Endothelial cell of hepatic sinusoid (primary cell): ENCODE measurements around the gene TBC1D1.

Source experiments
- in situ Hi-C: cut with HindIII; loops from 2 replicates; pipeline ENCODE4 v1.10.0; 2017; ENCODE audit warnings: low sequenced_read_pairs

The TBC1D1 gene, protein sequence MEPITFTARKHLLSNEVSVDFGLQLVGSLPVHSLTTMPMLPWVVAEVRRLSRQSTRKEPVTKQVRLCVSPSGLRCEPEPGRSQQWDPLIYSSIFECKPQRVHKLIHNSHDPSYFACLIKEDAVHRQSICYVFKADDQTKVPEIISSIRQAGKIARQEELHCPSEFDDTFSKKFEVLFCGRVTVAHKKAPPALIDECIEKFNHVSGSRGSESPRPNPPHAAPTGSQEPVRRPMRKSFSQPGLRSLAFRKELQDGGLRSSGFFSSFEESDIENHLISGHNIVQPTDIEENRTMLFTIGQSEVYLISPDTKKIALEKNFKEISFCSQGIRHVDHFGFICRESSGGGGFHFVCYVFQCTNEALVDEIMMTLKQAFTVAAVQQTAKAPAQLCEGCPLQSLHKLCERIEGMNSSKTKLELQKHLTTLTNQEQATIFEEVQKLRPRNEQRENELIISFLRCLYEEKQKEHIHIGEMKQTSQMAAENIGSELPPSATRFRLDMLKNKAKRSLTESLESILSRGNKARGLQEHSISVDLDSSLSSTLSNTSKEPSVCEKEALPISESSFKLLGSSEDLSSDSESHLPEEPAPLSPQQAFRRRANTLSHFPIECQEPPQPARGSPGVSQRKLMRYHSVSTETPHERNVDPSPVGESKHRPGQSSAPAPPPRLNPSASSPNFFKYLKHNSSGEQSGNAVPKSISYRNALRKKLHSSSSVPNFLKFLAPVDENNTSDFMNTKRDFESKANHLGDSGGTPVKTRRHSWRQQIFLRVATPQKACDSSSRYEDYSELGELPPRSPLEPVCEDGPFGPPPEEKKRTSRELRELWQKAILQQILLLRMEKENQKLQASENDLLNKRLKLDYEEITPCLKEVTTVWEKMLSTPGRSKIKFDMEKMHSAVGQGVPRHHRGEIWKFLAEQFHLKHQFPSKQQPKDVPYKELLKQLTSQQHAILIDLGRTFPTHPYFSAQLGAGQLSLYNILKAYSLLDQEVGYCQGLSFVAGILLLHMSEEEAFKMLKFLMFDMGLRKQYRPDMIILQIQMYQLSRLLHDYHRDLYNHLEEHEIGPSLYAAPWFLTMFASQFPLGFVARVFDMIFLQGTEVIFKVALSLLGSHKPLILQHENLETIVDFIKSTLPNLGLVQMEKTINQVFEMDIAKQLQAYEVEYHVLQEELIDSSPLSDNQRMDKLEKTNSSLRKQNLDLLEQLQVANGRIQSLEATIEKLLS (N-terminal part only)

DNA sequence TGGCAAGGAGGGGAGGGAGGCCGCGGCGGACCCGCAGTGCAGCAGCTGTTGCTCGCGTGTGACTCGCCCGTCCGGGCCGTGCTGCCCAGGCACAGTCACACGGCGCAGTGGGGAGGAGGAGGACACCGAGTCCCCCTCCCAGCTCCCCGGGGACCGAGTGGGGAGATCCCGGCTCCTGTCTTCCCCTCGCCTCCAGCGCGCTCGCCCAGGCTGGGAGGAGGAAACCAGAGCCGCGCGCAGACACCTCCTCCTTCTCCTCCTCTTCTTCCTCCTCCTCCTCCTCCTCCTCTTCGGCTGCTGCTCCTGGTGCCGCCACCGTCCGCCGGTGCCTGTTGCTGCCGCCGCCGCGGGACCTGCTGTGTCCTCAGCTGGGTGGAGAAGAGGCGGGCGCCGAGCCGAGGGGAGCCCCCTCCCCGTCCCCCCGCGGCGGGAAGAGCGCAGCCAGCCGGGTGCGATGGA, at the start of gene TBC1D1:
Gene TBC1D1, plus strand, starts transcription at position 284 of the 459 bp plus-strand sequence. CDS start 11,012 bp downstream, outside the sequence.
- in situ Hi-C loops = no loop called here

DNA sequence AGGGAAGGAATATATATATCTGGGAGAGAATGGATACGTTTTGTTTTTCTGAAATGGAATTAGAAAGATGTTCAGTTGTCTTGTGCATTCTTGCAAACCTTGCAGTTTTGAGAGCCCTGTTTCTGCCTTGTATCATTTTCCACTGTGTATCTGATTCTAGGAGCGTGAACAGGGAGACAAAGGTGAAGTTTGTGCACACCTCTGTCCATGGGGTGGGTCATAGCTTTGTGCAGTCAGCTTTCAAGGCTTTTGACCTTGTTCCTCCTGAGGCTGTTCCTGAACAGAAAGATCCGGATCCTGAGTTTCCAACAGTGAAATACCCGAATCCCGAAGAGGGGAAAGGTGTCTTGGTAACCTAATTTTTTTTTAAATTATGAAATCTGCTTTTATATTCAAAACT, 46.7 kb upstream of the TBC1D1 start:
- in situ Hi-C loops = no loop called here

DNA sequence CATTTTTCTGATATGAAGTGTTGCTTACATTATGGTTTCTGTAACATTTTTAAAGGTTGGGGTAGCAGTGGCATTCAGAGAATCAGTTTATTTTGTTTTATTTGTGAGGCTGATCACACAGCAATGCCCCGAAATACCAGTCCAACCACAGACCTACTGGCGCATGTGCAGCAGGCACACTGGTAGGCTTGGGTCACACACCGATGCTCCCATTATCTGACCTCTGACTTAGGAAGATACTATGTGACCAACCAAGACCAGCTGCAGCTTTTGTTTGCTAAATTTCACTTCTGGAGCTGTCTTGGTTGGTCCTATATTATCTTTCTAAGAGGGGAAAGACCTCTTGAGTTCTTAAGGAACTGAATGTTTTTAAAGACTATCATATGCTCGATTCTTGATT, 45.7 kb upstream of the TBC1D1 start:
- in situ Hi-C loops = no loop called here

DNA sequence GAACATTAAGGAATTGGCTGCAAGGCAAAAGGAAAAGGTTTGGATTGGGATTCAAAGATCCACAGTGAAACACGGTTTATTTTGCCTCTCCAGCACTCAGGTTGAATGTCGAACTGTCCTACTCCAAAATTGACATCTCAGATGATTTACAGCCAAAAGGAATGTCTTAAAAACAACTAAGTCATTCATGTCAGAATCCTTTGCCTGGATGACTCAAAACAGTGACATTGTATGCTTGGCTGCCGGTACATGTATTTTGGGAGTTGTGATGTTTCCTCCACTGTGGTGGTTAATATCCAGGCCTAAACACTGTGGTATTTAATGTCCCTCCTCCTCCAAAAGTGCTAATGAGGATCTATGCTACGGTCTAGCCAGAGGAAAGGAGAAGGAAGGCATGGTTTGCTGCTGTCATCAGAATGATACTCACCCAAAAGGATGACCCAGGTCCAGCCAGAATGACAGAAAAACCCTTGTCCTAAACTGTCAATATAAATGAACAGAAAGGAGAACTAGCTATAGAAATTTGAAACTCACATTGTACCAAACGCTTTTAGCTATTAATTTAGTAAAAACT, 43.5 kb upstream of the TBC1D1 start:
- in situ Hi-C loops = no loop called here

DNA sequence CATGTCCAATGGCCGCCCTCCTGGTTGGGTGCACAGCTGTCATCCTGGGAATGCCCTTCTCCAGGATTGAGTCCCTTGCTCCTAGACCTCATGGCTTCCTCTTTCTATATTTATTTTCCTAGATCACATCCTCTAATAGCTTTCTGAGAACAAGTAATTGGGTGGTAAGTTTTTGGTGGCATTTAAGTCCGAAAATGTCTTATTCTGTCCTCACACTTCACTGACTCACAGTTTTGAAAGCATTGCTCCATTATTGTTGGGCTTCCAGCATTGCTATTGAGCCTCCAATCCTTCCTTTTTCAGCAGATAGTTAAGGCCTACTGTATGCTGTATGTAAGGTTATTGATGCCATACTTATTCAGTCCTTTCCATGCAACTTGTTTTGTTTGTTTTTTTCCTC, 38.5 kb upstream of the TBC1D1 start:
- in situ Hi-C loops = loop anchor here (25.0 kb wide), 1 partner anchor 185 kb away; no protein-coding TSS in a partner anchor

DNA sequence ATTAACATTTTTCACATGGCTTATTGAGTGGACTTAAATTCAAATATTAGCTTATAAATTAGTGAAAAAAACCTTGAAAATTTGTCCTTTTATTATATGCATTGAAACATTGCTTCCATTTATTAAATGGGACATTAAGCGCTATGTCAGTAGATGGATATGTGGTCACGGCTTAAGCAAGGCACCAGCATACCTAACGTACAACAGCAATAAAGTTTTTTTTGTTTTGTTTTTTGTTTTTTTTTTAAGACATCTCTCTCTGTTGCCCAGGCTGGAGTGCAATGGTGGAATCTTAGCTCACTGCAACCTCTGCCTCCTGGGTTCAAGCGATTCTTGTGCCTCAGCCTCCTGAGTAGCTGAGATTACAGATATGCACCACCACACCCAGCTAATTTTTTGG, 32.8 kb upstream of the TBC1D1 start:
- in situ Hi-C loops = loop anchor here (25.0 kb wide), 1 partner anchor 179 kb away; no protein-coding TSS in a partner anchor

DNA sequence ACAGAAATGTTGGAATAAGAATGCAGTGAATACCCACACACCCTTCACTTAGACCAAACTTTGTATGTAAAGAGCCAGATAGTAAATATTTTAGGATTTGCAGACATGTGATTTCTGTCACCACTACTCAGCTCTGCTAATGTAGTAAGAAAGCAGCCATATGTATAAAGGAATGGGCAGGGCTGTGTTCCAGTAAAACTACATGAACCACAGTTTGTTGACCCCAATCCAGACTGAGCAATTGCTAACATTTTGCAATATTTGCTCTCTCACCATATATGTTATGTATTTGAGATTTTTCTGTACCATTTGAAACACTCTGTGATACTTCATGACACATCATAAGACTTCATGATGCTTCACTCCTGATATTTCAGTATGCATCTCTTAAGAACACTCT, 32.0 kb upstream of the TBC1D1 start:
- in situ Hi-C loops = loop anchor here (25.0 kb wide), 1 partner anchor 178 kb away; no protein-coding TSS in a partner anchor

DNA sequence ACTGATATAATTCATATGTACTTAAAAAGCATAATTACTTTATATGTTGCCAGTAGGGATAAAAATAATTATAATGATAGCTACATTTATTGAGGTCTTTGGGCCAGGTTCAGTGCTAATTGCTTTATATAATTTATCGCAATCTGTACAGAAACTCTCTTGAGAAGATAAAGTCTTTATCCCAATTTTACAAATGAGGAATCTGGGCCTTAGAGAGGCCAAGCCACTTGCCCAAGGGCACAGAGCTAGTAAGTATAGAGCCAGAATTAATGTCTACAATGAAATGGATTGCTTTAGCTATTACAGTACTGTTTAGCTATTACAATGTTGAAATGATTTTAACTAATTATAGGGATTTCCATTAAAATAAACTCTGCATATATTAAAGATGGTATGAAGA, 30.6 kb upstream of the TBC1D1 start:
- in situ Hi-C loops = loop anchor here (25.0 kb wide), 1 partner anchor 177 kb away; no protein-coding TSS in a partner anchor

DNA sequence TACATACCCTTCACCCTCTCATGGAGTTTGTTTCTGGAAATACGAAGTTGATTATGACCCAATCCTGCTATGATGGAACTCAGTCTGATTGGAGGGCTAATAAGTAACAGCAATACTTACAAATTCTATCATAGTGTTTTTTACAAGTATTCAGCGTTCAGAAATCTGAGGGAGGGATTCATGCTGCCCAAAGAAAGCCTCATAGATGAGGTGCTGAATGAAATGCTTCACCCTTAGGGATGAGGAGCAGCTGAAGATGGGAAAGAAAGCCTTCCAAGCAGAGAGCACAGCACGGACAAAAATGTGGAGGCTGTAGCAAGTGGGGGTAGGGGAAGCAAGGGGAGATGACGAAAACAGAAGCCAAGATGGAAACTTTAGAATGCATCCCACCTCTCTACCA, 27.9 kb upstream of the TBC1D1 start:
- in situ Hi-C loops = loop anchor here (25.0 kb wide), 1 partner anchor 174 kb away; no protein-coding TSS in a partner anchor

DNA sequence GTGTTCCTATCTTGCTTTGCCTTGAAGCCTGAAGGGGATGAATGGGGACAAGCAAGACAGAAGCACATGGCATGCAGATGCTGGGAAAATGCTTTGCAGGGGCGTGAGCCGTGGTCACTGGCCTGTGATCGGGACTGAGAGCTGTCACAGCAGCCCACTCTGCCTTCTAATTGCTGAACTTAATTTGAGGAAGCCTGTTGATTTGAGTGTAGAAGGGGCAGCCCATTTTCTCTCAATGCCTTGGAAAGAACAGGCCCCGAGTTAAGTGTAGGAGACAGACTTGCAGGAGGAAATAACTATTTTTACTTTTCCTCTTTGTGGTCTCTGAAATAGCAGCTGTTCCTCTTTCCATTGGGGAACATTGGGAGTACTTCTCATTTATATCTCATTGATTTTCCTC, 26.1 kb upstream of the TBC1D1 start:
- in situ Hi-C loops = loop anchor here (25.0 kb wide), 1 partner anchor 173 kb away; no protein-coding TSS in a partner anchor

DNA sequence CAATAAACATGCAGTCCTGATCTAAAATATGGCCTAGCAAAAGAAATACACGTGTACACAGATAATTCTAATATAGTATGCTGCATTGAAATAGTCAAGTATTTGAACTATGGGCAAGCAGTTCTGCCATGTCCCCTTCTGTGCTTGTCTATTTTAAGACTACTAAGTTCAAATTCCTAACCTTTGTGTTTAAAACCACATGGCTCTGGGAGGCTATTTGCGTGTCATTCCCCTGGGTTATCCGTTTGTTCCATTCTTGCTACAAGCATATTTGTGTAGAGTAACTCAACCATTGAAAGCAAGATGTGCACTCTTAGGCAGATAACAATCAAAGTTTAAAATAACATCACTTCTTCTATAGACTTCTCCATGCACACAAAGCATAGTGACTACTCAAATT, 25.4 kb upstream of the TBC1D1 start:
- in situ Hi-C loops = loop anchor here (25.0 kb wide), 1 partner anchor 172 kb away; no protein-coding TSS in a partner anchor

DNA sequence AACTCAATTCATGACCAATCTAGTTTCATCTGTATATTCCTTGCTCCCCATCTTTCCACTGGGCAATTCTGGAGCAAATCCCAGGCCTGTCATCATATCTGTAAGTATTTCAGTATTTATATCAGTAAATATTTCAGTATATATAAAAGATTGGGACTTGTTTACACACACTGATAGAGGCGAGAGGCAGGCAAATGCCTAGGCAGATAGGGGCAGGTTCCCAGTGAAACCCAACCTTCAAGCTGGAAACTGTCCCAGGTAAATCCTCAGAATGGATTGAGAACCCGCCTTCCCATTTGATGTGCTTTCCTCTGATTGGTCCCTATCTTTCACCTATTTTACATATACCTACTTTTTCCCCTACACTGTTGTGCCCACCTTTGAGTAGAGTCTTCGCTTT, 23.8 kb upstream of the TBC1D1 start:
- in situ Hi-C loops = loop anchor here (25.0 kb wide), 1 partner anchor 170 kb away; no protein-coding TSS in a partner anchor

DNA sequence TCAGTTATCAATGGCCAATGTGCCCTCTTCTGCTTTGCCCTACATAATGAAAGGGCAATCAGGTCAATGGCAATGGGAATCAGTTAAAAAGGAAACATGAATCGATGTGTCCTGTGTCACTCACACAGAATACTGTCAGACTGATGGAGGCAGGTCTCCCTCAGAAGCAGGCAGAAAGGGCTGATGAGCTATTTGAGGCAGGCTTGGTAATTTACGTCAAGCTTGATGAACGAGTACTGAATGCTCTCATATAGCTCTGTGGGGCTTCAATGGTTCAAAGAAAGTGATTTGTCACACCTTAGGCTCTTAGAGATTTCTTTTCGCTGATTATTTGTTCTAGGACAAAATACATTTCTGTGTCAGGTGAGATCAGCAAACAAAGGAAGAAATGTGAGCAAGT, 22.6 kb upstream of the TBC1D1 start:
- in situ Hi-C loops = loop anchor here (25.0 kb wide), 1 partner anchor 169 kb away; no protein-coding TSS in a partner anchor

DNA sequence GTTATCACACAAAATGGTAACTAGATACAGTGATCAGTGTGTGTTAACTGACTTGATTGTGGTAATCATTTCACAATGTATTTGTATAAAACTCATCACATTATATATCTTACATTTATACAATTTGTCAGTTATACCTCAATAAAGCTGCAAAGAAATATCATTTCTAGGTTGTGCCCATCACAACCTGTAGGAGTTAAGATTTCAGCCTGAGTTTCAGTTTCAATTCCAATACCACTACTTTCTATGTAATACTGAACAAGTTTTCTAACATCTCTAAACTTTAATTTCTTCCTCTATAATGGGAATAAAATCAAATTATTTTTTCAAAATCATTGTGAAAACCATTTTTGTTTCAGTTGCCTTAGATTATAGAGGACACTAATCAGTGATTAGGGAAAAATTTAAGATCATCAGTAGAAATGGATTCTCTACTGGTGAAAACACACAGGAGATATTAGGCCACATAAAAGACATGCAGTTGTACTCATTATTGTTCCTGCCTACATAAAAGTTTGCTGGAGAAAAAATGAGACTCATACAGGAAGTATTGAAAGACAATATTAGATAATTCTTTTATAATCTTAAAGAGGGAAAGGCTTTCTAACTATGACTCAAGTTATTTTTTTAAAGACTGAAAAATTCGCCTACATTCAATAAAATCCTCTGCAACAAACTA, 18.4 kb upstream of the TBC1D1 start:
- in situ Hi-C loops = loop anchor here (25.0 kb wide), 1 partner anchor 165 kb away; no protein-coding TSS in a partner anchor

DNA sequence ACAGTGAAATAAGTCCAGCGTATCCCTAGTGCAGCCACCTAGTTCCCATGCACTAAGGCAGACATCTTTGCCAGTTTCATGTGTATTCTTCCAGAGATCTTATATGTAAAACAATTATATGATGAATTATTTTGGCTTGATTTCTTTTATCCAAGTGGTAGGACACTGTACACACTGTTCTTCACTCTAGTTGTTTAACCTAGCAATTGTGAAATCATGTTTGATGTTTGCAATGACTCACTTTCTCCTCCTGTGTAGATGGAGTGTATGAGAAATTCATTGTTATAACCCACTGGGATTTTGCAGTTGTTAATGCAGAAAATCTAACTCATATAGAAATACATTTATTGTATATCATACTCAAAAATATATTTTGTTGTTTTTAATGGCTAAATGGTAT, 17.5 kb upstream of the TBC1D1 start:
- in situ Hi-C loops = loop anchor here (25.0 kb wide), 1 partner anchor 164 kb away; no protein-coding TSS in a partner anchor

DNA sequence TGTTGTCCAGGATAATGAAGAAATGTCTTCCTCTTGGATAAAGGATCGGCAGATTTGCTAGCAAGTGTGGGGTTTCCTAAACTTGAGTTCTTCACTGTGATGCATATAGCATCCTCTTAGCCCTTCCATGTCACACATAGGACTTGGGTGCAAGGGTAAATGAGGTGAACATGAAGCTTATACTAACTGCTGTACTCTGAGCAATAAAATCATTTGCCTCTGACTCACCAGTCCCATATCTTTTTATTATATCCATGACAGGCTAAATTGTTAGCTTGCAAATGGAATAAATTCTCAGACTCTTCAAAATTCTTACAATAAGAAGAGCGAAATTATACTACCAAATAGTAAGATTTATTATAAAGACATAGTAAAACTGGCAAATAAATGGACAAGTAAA, 14.7 kb upstream of the TBC1D1 start:
- in situ Hi-C loops = no loop called here

DNA sequence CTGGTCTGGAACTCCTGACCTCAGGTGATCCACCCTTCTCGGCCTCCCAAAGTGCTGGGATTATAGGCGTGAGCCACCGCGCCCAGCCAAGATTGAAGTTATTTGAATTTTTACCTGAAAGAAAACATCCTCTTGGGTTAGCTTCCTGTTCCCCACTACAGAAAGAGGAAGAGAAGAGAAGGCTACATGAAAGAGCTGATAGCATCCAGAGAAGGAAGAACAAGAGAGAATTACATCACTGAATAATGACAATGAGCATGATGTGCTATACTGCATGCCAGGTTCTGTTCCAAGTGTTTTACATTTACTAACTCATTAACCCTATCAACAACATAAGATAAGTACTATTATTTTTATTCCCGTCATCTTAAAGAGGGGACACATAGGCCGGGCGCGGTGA, 11.5 kb upstream of the TBC1D1 start:
- in situ Hi-C loops = no loop called here

DNA sequence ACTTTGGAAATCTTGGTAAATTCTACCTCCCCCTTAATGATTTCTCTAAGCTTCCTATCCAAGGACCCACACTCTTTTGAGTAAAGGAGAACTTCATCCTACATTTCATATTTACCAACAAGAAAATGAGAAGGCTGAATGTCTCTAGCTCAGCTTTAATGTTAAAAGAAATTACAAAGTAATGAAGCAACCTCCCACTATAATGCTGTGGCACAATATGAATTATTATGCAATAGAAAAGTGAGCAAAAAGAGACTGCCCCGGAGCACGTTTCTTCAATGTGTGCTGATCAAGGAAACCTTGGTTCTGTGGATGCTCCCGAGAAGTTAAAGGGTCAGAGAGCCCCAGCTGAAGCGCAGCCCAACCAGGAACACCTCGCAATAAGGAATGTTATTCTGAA, 9.1 kb upstream of the TBC1D1 start:
- in situ Hi-C loops = no loop called here

DNA sequence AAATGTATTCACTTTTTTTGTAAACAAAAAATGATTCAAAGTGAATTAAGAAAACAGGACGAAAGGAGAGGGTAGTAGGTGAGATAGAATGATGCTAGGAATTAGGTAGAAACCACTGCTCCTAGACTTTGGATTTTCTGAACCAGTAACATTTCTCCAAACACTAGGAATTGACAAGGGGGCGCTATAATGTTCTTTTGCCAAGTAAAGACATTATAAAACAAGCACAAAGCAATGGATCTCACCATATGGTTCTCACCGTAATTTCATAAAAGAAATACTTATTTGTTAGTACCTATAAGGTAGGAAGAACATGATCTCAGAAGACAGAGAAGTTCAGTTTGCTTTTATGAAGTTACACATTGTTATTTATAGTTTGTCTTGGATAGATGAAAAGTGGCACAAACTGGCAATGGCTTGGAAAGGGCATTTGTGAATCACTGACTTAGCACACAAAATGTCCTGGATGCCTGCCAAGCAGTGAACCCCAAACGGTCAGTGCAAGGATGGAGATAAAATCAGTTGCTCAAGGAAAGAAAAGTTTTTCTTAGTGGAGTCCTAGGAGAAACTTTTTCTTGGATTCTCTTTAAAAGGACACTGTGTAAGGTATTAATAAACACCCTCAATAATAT, 8.1 kb upstream of the TBC1D1 start:
- in situ Hi-C loops = no loop called here
